ENCODE results near the gene SPRYD3.

DNA sequence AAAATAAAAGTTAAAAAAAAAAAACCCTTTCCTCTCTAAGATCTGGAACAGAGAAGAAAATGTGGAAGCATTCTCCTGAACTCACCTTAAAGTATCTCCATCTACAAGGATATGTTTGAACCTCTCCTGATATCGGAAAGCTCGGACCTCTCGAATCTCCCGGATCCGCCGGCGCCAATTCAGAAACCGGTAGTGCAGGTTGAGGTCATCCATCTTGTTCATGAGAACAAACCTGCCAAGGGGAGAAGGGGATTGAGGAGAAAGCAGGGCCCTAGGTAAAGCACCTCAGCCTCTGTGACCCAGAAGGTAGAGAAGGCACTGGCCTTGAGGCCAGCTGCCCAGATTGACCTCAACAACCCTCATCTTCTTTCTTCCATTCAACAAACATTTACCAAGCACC lies 2.2 kb downstream of the SPRYD3 start:
- TF ChIP-seq, protein P1, sequence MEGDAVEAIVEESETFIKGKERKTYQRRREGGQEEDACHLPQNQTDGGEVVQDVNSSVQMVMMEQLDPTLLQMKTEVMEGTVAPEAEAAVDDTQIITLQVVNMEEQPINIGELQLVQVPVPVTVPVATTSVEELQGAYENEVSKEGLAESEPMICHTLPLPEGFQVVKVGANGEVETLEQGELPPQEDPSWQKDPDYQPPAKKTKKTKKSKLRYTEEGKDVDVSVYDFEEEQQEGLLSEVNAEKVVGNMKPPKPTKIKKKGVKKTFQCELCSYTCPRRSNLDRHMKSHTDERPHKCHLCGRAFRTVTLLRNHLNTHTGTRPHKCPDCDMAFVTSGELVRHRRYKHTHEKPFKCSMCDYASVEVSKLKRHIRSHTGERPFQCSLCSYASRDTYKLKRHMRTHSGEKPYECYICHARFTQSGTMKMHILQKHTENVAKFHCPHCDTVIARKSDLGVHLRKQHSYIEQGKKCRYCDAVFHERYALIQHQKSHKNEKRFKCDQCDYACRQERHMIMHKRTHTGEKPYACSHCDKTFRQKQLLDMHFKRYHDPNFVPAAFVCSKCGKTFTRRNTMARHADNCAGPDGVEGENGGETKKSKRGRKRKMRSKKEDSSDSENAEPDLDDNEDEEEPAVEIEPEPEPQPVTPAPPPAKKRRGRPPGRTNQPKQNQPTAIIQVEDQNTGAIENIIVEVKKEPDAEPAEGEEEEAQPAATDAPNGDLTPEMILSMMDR (conservative IDR thresholded peaks at IDR 0.05; ENCODE audit: low read depth in 2 of 2): no peak
- TF ChIP-seq, protein P2, sequence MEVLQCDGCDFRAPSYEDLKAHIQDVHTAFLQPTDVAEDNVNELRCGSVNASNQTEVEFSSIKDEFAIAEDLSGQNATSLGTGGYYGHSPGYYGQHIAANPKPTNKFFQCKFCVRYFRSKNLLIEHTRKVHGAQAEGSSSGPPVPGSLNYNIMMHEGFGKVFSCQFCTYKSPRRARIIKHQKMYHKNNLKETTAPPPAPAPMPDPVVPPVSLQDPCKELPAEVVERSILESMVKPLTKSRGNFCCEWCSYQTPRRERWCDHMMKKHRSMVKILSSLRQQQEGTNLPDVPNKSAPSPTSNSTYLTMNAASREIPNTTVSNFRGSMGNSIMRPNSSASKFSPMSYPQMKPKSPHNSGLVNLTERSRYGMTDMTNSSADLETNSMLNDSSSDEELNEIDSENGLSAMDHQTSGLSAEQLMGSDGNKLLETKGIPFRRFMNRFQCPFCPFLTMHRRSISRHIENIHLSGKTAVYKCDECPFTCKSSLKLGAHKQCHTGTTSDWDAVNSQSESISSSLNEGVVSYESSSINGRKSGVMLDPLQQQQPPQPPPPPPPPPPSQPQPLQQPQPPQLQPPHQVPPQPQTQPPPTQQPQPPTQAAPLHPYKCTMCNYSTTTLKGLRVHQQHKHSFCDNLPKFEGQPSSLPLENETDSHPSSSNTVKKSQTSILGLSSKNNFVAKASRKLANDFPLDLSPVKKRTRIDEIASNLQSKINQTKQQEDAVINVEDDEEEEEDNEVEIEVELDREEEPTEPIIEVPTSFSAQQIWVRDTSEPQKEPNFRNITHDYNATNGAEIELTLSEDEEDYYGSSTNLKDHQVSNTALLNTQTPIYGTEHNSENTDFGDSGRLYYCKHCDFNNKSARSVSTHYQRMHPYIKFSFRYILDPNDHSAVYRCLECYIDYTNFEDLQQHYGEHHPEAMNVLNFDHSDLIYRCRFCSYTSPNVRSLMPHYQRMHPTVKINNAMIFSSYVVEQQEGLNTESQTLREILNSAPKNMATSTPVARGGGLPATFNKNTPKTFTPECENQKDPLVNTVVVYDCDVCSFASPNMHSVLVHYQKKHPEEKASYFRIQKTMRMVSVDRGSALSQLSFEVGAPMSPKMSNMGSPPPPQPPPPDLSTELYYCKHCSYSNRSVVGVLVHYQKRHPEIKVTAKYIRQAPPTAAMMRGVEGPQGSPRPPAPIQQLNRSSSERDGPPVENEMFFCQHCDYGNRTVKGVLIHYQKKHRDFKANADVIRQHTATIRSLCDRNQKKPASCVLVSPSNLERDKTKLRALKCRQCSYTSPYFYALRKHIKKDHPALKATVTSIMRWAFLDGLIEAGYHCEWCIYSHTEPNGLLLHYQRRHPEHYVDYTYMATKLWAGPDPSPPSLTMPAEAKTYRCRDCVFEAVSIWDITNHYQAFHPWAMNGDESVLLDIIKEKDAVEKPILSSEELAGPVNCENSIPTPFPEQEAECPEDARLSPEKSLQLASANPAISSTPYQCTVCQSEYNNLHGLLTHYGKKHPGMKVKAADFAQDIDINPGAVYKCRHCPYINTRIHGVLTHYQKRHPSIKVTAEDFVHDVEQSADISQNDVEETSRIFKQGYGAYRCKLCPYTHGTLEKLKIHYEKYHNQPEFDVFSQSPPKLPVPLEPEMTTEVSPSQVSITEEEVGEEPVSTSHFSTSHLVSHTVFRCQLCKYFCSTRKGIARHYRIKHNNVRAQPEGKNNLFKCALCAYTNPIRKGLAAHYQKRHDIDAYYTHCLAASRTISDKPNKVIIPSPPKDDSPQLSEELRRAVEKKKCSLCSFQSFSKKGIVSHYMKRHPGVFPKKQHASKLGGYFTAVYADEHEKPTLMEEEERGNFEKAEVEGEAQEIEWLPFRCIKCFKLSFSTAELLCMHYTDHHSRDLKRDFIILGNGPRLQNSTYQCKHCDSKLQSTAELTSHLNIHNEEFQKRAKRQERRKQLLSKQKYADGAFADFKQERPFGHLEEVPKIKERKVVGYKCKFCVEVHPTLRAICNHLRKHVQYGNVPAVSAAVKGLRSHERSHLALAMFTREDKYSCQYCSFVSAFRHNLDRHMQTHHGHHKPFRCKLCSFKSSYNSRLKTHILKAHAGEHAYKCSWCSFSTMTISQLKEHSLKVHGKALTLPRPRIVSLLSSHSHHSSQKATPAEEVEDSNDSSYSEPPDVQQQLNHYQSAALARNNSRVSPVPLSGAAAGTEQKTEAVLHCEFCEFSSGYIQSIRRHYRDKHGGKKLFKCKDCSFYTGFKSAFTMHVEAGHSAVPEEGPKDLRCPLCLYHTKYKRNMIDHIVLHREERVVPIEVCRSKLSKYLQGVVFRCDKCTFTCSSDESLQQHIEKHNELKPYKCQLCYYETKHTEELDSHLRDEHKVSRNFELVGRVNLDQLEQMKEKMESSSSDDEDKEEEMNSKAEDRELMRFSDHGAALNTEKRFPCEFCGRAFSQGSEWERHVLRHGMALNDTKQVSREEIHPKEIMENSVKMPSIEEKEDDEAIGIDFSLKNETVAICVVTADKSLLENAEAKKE (CRISPR knock-in tag; IDR thresholded peaks at IDR 0.05): no peak
- TF ChIP-seq POLR2AphosphoS5 (IDR thresholded peaks at IDR 0.05; ENCODE audit: low read depth): no peak

All from GM23338 (cell line).